ENCODE data around the gene C9orf40. TPM values are rescaled to one million over a fixed set of nuclear protein-coding genes. Genes with fewer than 3 reads are reported as not detected.

C9orf40 gene
- total RNA-seq, 1 experiment from 2014 or later: 13.2 TPM

- Histone ChIP-seq H3K27me3 (ENCODE audit: control insufficient read depth, insufficient read depth, low read length) (no peaks in the 10 kb centered on the region), H3K4me3 (ENCODE audit: insufficient read depth, low read depth, low read length) (peak overlapping the region; percentile 91), H3K36me3 (replicated peaks; ENCODE audit: control insufficient read depth, insufficient read depth, low read length) (no peaks in the 10 kb centered on the region)
- DNase-seq: no peak
These were observed 974 bp downstream of the C9orf40 start for GRCh38 chr9:74951725-74952151.

GRCh38 chr9:74951107-74951720 is 1.5 kb downstream of the C9orf40 start:
- DNase-seq: no peak
- Histone ChIP-seq H3K27me3 (ENCODE audit: control insufficient read depth, insufficient read depth, low read length) (no peaks in the 10 kb centered on the region), H3K4me3 (ENCODE audit: insufficient read depth, low read depth, low read length) (peak overlapping the region; percentile 91), H3K36me3 (replicated peaks; ENCODE audit: control insufficient read depth, insufficient read depth, low read length) (no peaks in the 10 kb centered on the region)

GRCh38 chr9:74949859-74950855 is 2.6 kb downstream of the C9orf40 start:
- Histone ChIP-seq H3K36me3 (replicated peaks; ENCODE audit: control insufficient read depth, insufficient read depth, low read length) (no peaks in the 10 kb centered on the region), H3K4me3 (ENCODE audit: insufficient read depth, low read depth, low read length) (no peak overlapping the region), H3K27me3 (ENCODE audit: control insufficient read depth, insufficient read depth, low read length) (no peaks in the 10 kb centered on the region)
- DNase-seq: no peak

- no peak for DNase-seq
- Histone ChIP-seq H3K4me3 (ENCODE audit: insufficient read depth, low read depth, low read length) (no peak overlapping the region), H3K36me3 (replicated peaks; ENCODE audit: control insufficient read depth, insufficient read depth, low read length) (no peaks in the 10 kb centered on the region), H3K27me3 (ENCODE audit: control insufficient read depth, insufficient read depth, low read length) (no peaks in the 10 kb centered on the region)
These were observed 3.8 kb downstream of the C9orf40 start for GRCh38 chr9:74948937-74949336.

- H3K36me3 ChIP-seq (replicated peaks; ENCODE audit: control insufficient read depth, insufficient read depth, low read length): no peaks in the 10 kb centered on the region
- no peak for DNase-seq
- H3K4me3 ChIP-seq (ENCODE audit: insufficient read depth, low read depth, low read length): no peak overlapping the region
- no peaks in the 10 kb centered on the region for H3K27me3 ChIP-seq (ENCODE audit: control insufficient read depth, insufficient read depth, low read length)
These were observed 6.0 kb downstream of the C9orf40 start for GRCh38 chr9:74946686-74947085.

GRCh38 chr9:74942801-74943200 is 9.9 kb downstream of the C9orf40 start:
- Histone ChIP-seq H3K4me3 (ENCODE audit: insufficient read depth, low read depth, low read length) (no peak overlapping the region), H3K36me3 (replicated peaks; ENCODE audit: control insufficient read depth, insufficient read depth, low read length) (no peaks in the 10 kb centered on the region), H3K27me3 (ENCODE audit: control insufficient read depth, insufficient read depth, low read length) (no peaks in the 10 kb centered on the region)
- no peak for DNase-seq

GRCh38 chr9:74940600-74940999 is 12.1 kb downstream of the C9orf40 start:
- Histone ChIP-seq H3K4me3 (ENCODE audit: insufficient read depth, low read depth, low read length) (no peak overlapping the region), H3K36me3 (replicated peaks; ENCODE audit: control insufficient read depth, insufficient read depth, low read length) (no peaks in the 10 kb centered on the region), H3K27me3 (ENCODE audit: control insufficient read depth, insufficient read depth, low read length) (no peaks in the 10 kb centered on the region)
- no peak for DNase-seq

- Histone ChIP-seq H3K36me3 (replicated peaks; ENCODE audit: control insufficient read depth, insufficient read depth, low read length) (no peaks in the 10 kb centered on the region), H3K4me3 (ENCODE audit: insufficient read depth, low read depth, low read length) (no peak overlapping the region), H3K27me3 (ENCODE audit: control insufficient read depth, insufficient read depth, low read length) (no peaks in the 10 kb centered on the region)
- no peak for DNase-seq
These were observed 17.7 kb downstream of the C9orf40 start for GRCh38 chr9:74935008-74935407.

- H3K27me3 ChIP-seq (ENCODE audit: control insufficient read depth, insufficient read depth, low read length): no peaks in the 10 kb centered on the region
- no peaks in the 10 kb centered on the region for H3K36me3 ChIP-seq (replicated peaks; ENCODE audit: control insufficient read depth, insufficient read depth, low read length)
- no peak for DNase-seq
- no peak overlapping the region for H3K4me3 ChIP-seq (ENCODE audit: insufficient read depth, low read depth, low read length)
These were observed 31.0 kb downstream of the C9orf40 start for GRCh38 chr9:74921737-74922136.

- no peak for DNase-seq
- Histone ChIP-seq H3K36me3 (replicated peaks; ENCODE audit: control insufficient read depth, insufficient read depth, low read length) (no peaks in the 10 kb centered on the region), H3K27me3 (ENCODE audit: control insufficient read depth, insufficient read depth, low read length) (no peaks in the 10 kb centered on the region), H3K4me3 (ENCODE audit: insufficient read depth, low read depth, low read length) (no peak overlapping the region)
These were observed 31.6 kb downstream of the C9orf40 start for GRCh38 chr9:74920944-74921626.

GRCh38 chr9:74910036-74910435 is 42.7 kb downstream of the C9orf40 start:
- no peak for DNase-seq
- H3K4me3 ChIP-seq (ENCODE audit: insufficient read depth, low read depth, low read length): no peak overlapping the region
- no peaks in the 10 kb centered on the region for H3K36me3 ChIP-seq (replicated peaks; ENCODE audit: control insufficient read depth, insufficient read depth, low read length)
- H3K27me3 ChIP-seq (ENCODE audit: control insufficient read depth, insufficient read depth, low read length): no peaks in the 10 kb centered on the region

- no peaks in the 10 kb centered on the region for H3K36me3 ChIP-seq (replicated peaks; ENCODE audit: control insufficient read depth, insufficient read depth, low read length)
- DNase-seq: no peak
- H3K27me3 ChIP-seq (ENCODE audit: control insufficient read depth, insufficient read depth, low read length): no peaks in the 10 kb centered on the region
- H3K4me3 ChIP-seq (ENCODE audit: insufficient read depth, low read depth, low read length): no peak overlapping the region
These were observed 44.0 kb downstream of the C9orf40 start for GRCh38 chr9:74908665-74909064.

GRCh38 chr9:74907085-74907484 is 45.6 kb downstream of the C9orf40 start:
- no peak for DNase-seq
- Histone ChIP-seq H3K36me3 (replicated peaks; ENCODE audit: control insufficient read depth, insufficient read depth, low read length) (no peaks in the 10 kb centered on the region), H3K4me3 (ENCODE audit: insufficient read depth, low read depth, low read length) (no peak overlapping the region), H3K27me3 (ENCODE audit: control insufficient read depth, insufficient read depth, low read length) (no peaks in the 10 kb centered on the region)

GRCh38 chr9:74901001-74901400 is 51.7 kb downstream of the C9orf40 start:
- DNase-seq: no peak
- Histone ChIP-seq H3K27me3 (ENCODE audit: control insufficient read depth, insufficient read depth, low read length) (no peaks in the 10 kb centered on the region), H3K4me3 (ENCODE audit: insufficient read depth, low read depth, low read length) (no peak overlapping the region), H3K36me3 (replicated peaks; ENCODE audit: control insufficient read depth, insufficient read depth, low read length) (no peaks in the 10 kb centered on the region)
